ENCODE results near the gene DLGAP5.

DNA sequence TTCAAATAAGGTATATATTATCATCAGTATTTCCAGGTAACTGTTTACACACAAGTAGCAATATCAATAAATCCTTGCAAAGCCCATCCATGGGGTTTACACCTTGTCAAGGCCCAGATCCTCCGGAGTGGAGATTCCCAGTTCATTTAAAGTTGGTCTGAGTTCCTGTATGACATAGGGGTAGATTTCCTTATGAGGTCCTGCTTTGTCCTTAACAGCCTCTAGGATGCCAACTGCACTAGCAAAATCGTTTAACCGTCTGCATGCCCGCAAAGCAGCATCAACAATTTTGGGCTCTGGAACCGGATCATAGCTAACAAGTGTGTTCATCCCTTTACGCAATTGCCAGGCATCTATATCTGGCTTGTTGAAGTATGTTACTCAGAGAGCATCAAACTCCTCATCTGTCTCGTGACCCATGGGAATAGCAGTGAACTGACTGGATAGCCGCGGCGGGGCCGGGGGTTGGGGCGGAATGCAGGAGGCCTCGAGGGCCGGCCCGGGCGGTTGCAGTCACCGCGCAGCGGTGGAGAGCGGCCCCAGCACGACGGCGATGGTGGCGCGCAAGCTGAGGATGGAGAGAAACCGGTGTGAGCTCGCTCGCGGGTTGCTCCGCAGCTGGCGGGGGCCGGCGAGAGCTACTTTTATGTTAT, 49.3 kb upstream of the DLGAP5 start:
- TF ChIP-seq CTCF (IDR thresholded peaks at IDR 0.05; ENCODE audit: poor library complexity, severe bottlenecking), result no peak
- TF ChIP-seq EP300 (conservative IDR thresholded peaks at IDR 0.05; ENCODE audit: poor library complexity, severe bottlenecking), result no peak
- no peak for TF ChIP-seq POLR2AphosphoS5 (IDR thresholded peaks at IDR 0.05)
- no peak for TF ChIP-seq EZH2 (IDR thresholded peaks at IDR 0.05; ENCODE audit: borderline replicate concordance, insufficient read depth, low read length, poor library complexity, severe bottlenecking)
- TF ChIP-seq TAF1 (IDR thresholded peaks at IDR 0.05; ENCODE audit: low read depth), result no peak
- TF ChIP-seq MXI1 (conservative IDR thresholded peaks at IDR 0.05; ENCODE audit: poor library complexity, severe bottlenecking), result no peak
- TF ChIP-seq REST (IDR thresholded peaks at IDR 0.05; ENCODE audit: borderline replicate concordance), result no peak
- TF ChIP-seq SMC3 (conservative IDR thresholded peaks at IDR 0.05; ENCODE audit: poor library complexity), result no peak
- no peak for TF ChIP-seq RAD21 (conservative IDR thresholded peaks at IDR 0.05)
